22Rv1 (cell line): Measurements from ENCODE around the gene TTC1.

Experiments
- CTCF ChIP-seq: fragments of 450-650 bp; IDR thresholded peaks from 2 replicates; pipeline ENCODE4 v1.5.1; 2017; ENCODE audit warnings: mild to moderate bottlenecking
- ZFX ChIP-seq: fragments of 450-650 bp; IDR thresholded peaks from 2 replicates; pipeline ENCODE4 v1.6.1; 2017; ENCODE audit warnings: antibody characterized with exemption, borderline replicate concordance

- TF ChIP-seq CTCF: no peak
- TF ChIP-seq ZFX: no peak
These were observed 52.8 kb downstream of the TTC1 start for GRCh38 chr5:160061770-160062169.
